T-helper 1 cell (primary cell): ENCODE measurements around the gene SPATS2.
"Not testable (repeated sequence)": the region's sequence is repeated elsewhere in the genome, so short reads cannot be mapped to it uniquely, and the experiment has no call there.

Experiments used
- DNase-seq, 5 donors: peaks; one replicate each; pipeline ENCODE4 v3.0.0-alpha.2; 2012 to 2020

Gene SPATS2

DNA sequence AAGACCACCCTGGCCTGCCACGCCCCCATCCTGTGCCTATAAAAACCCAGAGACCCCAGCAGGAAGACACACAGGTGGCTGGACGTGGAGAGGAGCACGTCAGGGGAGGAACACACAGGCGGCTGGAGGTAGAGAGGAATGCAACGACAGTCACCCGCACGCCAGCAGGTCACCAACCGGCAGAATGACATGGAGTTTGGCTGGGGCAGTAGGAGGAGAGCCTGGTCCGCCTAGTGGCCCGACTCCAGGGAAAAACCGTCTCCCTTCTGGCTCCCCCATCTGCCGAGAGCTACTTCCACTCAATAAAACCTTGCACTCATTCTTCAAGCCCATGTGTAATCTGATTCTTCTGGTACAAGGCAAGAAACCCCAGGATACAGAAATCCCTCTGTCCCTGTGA, 108.8 kb downstream of the SPATS2 start:
- DNase-seq: no peak

DNA sequence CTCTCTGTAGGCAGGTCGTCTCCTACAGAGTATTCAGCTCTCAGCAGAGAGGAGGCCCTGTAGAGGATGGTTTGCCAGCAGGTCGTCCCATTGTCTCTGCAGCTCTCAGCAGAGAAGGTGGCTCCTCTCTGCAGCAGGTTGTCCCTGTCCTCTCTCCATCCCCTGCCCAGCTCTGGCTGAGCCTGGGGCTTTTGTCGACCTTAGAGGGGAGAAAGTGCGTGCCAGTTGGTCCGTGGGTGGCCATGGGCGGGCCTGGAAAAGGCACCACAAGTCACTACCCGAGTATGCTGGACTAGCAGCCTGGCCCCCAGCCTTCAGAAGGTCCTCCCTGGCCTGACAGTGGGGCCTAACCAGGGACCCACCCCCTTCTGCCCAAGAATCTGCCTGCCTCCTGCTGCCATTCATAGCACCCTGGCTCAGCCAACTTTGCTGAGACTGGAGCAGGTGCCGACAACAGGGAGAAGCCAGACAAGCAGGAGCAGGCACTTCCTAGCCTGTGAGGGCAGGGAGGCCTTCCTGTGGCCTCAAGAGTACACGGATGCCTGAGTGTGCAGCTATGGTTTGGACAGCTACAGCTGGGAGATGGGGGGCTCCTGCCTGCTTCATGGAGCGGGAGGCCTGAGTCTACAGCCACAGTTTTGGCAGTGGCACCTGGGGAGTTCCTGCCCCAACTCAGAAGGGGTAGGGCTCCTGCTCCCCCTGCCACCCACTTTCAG, 111.8 kb downstream of the SPATS2 start:
- no peak for DNase-seq

DNA sequence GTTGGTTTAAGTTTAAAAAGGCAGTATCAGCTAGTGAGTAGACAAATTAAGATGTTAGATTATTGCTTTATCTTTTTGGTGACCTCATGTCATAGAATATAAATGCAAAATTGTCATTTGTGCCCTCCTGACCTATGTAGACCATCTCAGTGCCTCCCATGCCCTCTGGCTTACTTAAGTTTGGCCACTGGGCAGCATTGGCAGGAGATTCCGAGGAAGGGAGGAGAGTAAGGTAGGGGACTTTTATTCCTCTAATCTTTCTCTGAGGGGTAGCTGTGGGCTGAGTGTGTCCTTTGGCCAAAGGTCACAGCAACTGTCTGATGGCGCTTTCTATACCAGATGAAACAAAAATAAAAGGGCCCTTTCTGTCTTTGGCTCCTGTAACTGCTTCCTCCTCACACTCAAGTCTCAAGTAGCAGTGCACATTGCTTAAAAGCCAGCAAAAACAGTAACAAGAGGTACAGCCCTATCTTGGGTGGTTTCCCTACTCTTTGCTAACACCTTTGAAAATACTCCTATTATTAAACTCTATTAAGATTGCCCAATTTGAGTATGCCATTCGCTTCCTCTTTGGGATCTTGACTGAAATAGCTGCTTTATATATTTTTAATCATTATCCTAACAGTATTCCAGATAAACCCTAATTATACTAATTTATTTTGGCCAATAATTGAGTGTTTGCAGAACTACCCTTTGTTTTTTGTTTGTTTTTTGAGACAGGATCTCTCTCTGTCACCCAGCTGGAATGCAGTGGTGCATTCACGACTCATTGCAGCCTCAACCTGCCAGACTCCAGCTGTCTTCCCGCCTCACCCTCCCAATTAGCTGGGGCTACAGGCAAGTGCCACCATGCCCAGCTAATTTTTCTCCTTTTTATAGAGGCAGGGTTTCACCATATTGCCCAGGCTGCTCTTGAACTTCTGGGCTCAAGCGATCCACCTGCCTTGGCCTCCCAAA, 115.1 kb downstream of the SPATS2 start:
- DNase-seq: no peak

DNA sequence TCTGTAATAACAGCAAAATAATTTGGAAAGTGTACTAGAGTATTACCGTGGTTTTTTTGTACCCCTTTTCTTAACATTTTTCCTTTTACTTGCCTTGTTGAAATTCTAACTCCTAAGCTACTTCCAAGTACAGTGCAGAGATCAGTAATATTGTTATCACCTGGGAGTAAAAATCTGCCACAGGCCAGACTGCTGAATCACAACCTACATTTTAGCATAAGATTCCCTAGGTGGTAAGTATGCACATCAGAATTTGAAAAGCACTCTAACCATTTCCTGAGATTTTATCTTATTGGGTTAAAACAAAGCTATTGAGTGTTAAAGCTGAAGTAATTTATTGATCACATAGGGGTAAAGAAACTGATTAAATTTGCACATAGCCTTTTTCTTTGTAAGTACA, 116.4 kb downstream of the SPATS2 start:
- no peak for DNase-seq

DNA sequence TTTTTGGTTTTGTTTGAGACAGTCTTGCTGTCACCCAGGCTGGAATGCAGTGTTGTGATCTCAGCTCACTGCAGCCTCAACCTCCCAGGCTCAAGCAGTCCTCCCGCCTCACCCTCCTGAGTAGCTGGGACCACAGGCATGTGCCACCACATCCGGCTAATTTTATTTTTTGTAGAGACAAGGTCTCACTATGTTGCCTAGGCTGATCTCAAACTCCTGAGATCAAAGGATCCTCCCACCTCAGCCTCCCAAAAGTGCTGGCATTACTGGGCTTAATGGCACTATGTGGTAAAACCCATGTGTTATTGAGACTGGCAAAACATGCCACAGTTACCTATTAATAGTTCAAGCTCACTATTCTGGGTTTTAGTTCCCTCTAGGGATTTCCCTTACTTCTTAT, 120.3 kb downstream of the SPATS2 start:
- DNase-seq: no peak

DNA sequence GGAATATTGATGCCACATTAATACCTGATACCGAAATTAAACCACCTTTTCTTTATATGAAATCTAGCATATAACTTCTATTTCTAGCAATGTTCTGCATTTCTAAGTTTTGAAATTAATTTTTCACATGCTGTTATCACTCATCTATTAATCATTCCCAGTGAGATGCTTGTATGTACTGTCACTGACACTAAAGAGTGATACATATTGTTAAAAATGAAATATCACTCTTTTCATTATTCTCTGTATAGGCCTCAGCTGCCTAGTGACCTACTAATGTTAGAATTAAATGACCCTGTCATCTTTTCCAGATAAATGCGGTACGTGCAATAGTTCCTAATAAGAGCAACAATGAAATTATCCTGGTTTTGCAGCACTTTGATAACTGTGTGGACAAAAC, 121.9 kb downstream of the SPATS2 start:
- DNase-seq: no peak

DNA sequence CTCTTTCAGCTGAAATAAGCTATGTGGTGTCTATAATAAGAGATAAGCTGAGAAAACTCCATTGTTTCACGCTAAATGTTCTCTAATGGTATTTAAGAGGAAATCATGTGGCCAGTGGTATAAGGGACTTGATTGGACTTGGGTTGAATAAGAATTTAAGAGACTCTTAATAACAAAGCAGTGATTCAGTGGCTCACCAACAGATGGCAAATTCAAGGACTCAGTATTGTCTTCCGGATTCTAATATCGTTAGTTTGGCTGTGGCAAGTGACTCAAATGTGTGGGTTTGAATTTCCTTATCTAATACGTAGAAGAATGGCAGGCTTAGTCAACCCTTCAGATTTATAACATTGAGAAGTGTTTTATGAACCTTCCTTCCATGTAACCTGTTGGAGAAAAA, 122.5 kb downstream of the SPATS2 start:
- DNase-seq: no peak

DNA sequence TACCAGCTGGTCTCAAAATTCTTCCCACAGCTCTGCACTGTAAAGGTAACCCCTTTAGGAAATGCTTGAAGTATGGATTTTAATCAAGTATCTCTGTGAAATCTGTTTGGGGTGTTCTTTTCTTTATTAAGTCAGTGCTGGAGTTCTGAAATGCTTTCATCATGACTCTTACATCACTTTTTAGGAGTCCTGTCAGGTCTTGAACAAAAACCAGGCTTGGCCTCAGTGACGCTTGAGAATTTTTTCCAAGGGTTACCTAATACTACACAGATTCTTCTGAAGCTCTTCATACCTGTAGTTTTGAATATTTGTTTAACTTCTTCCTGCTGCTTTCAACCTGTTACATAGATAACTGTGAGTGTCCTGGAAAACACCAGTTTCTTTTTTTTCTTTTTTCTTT, 124.6 kb downstream of the SPATS2 start:
- DNase-seq: no peak

DNA sequence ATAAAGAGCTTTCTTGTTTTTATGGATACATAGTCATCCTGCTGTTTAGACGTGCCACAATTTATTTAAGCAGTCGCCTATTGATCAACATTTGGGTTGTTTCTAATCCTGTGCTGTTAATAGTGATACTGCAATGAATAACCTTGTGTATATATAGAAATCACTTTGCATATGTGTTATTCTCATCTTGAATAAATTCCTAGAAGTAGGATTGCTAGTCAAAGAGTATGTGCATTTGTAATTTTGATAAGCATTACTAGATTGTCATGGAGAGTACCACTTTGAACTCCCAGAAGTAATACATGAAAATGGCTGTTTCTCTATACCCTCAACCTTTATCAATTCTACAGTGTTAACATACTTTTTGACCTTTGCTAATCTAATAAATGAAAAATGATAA, 126.6 kb downstream of the SPATS2 start:
- no peak for DNase-seq

DNA sequence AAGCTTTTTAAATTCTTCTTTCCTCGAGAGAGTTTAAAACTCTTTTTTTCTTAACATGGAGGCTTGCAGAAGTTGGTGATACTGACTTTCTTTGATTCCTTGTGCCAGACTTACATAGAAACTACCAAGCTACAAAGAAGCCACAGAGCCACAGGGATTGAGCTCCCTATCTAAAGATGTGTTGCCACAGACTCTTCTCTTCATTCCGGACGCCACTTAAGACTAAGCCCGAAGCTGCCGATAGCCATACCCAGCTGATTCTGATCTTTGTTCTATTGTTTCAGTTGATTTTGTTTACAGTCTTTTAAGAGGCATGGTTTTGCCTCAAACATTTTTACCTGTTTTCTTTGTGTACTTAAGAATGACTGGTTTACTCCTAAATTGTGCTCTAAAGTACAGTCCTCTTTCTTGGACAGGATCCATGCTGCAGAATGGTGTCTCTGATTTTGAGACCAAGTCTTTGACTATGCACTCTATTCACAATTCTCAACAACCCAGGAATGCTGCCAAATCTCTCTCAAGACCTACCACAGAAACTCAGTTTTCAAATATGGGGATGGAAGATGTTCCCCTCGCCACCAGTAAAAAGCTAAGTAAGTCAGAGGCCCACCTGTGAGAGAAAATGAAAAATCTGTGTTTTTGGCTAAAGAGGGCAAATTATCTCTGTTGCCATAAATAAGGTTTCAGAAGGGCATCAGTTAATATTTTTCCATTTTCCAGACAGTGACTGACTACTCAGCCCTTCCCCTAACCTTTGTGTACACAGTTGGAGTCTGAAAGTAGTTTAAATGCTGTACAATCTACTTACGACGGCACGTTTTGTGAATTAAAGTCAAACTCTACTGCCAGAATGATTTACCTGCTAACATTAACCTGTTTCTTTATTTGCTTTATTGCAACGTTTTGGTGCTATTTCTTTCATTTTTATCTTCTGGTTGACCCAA, 129.4 kb downstream of the SPATS2 start:
- no peak for DNase-seq

DNA sequence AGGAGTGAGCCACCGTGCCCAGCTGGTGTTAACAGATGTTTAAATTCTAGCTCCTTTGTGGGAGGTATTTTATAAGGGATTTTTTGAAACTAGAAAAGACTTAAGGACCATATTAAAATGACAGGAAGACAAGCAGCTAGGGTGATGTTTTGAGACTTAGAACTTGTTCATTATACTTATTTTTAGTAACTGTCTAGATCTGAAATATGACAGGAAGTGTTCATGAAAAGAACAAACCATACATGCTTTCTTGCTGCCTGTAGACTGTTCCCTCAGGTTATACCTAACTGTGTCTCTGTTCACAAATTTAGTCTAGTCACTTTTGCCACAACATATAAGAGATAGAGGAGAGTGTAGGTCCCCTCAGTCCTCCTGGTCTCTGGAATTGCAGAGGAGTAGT, 134.6 kb downstream of the SPATS2 start:
- no peak for DNase-seq

DNA sequence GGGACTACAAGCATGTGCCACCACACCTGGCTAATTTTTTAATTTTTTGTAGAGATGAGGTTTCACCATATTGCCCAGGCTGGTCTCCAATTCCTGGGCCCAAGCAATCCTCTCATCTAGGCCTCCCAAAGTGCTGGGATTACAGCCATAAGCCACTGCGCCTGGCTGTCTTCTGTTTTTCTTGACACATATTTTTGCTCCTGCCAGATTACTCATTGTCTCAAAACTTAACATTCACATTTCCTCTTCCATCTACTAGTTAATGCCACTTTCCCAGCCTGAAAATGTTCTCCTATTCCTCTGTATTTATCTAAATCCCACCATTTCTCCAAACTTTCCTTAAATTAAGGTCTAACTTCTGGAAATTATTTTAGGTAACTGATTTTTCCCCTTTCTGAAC, 135.3 kb downstream of the SPATS2 start:
- no peak for DNase-seq

DNA sequence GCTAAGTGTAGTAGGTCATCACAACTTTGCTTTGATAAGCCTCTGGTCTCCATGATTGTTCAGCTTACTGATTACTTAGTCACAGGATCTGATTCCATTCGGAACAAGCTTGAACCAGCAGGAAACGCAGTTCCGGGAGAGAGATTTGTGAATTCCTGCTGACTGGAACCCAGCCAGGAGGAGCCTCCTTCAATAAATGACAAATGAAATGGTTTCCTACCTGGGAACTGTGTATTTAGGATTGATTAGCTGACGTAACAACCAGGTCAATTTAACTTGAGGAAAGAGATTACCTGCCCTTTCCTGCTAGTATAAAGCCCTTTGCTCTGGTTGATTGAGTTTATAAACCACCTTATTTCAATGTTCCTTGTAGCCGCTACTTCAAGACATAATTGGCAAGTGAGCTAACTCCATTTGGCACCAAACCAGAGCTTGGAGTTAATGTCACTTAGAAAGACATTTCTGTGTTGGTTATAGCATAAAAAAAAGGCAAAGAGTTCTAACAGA, 136.5 kb downstream of the SPATS2 start:
- no peak for DNase-seq

DNA sequence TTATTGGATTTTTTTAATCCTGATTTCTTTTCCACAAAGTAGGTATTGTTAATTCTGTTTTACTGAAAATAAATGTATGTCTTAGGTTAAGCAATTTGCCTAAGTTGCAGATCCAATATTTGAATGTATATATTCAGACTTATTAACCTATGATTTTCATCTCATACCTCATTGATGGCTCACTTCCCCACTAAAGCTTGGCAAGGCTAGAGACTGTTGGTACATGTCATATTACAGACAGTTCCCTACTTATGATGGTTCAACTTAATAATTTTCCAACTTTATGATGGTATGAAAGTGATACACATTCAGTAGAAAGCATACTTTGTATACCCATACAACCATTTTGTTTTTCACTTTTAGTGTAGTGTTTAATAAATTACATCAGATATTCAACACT, 138.4 kb downstream of the SPATS2 start:
- DNase-seq: no peak

DNA sequence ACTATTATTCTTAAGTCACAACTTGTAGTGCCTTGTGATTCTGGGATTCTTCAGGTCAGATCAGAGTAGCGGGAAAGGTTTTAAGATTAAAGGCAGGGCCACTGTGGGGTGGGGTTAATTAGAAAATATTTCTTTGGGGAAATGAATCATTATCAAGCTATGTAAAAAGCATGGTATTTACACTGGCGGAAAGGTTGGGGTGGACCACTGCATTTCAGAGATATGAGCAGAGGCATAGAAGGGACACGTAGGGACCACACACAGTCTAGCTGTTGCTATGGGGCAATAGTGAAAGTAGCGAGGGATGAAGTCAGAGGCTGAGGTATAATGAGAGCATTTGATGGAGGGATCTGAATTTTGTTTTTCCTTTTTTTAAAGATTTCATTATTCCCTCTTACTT, 139.9 kb downstream of the SPATS2 start:
- DNase-seq: no peak

DNA sequence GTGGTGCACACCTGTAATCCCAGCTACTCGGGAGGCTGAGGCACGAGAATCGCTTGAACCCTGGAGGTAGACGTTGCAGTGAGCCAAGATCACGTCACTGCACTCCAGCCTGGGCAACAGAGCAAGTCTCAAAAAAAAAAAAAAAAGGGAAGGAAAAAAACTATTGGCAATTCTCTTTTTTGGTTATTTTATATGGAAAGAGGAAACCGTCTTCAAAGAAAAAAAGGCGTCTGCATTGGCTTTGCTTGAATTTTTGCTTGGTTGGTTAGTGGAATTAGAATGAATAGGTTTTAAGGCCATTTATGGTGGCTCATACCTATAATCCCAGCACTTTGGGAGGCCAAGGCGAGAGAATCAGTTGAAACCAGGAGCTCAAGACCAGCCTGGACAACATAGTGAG, 142.4 kb downstream of the SPATS2 start:
- DNase-seq: not testable (repeated sequence)

DNA sequence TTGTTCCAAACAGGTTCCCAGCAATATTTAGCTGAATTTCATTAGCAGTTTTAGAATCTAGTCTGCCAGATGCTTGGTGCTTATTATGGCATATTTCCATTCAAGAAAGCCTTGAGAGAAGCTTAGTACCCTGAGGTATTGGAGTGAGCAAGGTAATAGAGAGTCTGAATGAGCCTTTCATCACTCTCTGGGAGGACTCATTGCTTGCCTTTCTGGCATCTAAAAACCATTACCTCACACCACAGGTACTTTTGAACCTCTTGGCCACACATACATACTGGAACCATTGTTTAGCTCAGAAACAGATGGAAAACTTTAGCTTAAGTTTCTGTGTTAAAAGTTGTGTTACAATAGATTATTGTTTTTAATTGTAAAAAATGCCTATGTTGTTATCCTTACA, 144.1 kb downstream of the SPATS2 start:
- no peak for DNase-seq

DNA sequence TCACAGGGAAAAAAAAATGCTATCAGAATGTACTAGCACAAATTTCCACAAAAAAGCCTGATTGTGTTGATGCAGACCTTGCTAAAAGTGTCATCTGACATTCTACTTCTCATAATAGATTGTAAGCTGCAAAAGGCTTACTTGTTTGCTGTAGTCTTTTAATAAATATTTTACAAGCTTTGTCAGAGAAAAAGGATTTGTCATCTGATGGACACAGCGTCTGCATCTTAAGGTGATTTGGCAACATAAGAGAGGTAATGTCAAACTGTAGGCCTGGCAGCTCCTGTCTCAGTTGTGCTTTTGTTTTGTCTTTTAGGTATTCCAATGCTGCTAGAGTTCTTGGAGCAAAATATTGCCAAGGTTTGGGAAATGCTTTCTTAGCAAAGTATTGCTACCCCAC, 145.3 kb downstream of the SPATS2 start:
- no peak for DNase-seq

DNA sequence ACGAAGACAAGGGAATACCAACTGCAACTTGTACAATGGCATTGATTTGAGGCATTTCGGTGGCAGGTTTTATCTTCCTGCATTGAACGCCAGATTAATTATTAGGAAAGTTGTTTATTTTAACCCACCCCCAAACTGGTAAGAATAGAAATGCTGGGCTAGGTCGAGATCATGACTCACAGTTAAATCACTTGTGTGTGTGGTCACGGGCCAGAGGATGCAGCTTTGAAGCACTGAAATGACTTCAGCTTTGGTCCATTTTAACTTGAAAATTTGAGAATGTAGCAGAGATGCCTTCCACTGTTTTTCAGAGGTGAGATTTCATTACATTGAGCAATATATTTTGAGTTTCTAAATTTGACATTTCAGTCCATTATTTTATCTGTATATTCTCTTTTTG, 148.0 kb downstream of the SPATS2 start:
- DNase-seq: no peak

DNA sequence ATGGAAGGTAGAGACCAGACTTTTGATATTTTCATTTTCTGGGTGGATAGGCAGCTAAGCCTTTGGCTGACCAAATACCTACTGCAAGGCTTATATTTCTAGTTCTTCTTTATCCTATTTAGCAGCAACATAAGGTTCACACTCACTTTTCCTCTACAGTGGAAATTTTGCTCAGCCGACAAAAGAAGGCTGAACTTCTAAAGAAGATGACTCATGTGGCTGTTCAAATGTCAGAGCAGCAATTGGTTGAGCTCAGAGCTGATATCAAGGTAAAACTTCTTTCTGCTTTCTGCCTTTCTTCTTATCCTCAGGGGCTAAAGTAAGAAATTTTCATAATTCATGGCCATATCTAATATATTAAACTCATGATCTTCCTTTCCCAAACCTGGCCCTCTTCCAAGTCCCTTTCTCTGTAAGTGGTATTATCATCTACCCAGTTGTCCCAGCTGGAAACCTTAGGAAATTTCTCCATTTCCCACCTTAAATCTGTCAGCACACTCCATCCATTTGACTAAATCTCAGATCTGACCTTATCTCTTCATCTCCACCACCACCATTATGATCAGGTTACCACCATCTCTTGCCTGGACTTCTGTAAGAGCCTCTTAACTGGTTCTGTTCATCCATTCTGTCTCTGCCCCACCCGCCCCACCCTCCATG, 151.8 kb downstream of the SPATS2 start:
- no peak for DNase-seq

DNA sequence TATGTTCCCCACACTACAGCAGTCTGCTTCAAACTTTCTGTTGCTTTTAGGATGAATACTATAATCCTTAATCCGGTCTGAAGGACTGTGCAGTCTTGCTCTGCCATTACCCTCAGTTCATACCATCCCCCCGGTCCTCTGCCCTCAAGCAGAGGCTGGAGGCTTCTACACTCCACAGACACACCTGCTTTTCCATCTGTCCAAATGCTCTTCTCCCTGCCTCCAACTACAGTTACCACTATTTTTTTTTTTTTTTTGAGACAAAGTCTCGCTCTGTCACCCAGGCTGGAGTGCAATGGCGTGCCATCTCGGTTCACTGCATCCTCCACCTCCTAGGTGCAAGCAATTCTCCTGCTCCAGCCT, 152.3 kb downstream of the SPATS2 start:
- DNase-seq: no peak

DNA sequence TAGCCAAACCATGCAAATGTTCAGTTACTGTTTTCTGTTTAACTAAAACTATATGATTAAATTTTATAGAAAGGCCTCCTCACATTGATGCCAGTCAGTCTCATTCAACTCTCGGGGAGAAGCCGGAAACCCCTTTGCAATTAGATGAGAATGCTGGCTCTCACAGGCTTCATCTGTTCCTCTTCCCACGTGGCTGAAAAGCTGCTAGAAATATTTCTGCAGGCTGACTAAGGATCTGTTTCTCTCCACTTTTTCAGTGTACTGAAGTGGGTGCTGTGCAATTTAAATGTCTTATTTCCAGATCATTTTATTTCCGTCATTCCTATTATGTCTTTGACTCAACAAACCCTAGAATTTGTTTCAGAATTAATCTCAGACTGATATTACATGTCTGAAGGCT, 154.1 kb downstream of the SPATS2 start:
- no peak for DNase-seq
